G401.6 (cell line): ENCODE results near the gene FOXP1.

Source experiments
- FAIRE-seq: peaks from 2 replicates; lab custom pipeline; 2012; peaks lifted over from hg19 to GRCh38; lab: Jason Lieb, UNC

Gene FOXP1

GRCh38 chr3:70963431-70964275 lies 619.9 kb downstream of the FOXP1 start:
- FAIRE-seq, result no peak

- no peak for FAIRE-seq
Observed at GRCh38 chr3:70959506-70960291, 623.8 kb downstream of the FOXP1 start.

- FAIRE-seq, result no peak
Observed at GRCh38 chr3:70952033-70952747, 631.3 kb downstream of the FOXP1 start.

- no peak for FAIRE-seq
Observed at GRCh38 chr3:70951316-70951715, 632.2 kb downstream of the FOXP1 start.

GRCh38 chr3:70947579-70947978 lies 635.9 kb downstream of the FOXP1 start:
- no peak for FAIRE-seq

GRCh38 chr3:70943886-70944285 lies 639.6 kb downstream of the FOXP1 start:
- no peak for FAIRE-seq

GRCh38 chr3:70933105-70933810 lies 650.3 kb downstream of the FOXP1 start:
- no peak for FAIRE-seq

GRCh38 chr3:70930066-70930465 lies 653.5 kb downstream of the FOXP1 start:
- FAIRE-seq, result no peak

GRCh38 chr3:70927239-70927638 lies 656.3 kb downstream of the FOXP1 start:
- FAIRE-seq, result no peak

- no peak for FAIRE-seq
Observed at GRCh38 chr3:70926835-70927234, 656.7 kb downstream of the FOXP1 start.

GRCh38 chr3:70919661-70920060 lies 663.9 kb downstream of the FOXP1 start:
- no peak for FAIRE-seq

GRCh38 chr3:70919091-70919490 lies 664.4 kb downstream of the FOXP1 start:
- FAIRE-seq, result no peak

GRCh38 chr3:70916375-70917055 lies 667.0 kb downstream of the FOXP1 start:
- no peak for FAIRE-seq

- no peak for FAIRE-seq
Observed at GRCh38 chr3:70914862-70915261, 668.7 kb downstream of the FOXP1 start.

GRCh38 chr3:70911719-70912118 lies 671.8 kb downstream of the FOXP1 start:
- no peak for FAIRE-seq

- no peak for FAIRE-seq
Observed at GRCh38 chr3:70905491-70905890, 678.0 kb downstream of the FOXP1 start.
